HEK293 (cell line): ENCODE measurements around the gene CTNNA2.

Source experiments
- CTCF ChIA-PET: fragments of 350-600 bp; formaldehyde crosslinking; extraction: SDS; loops from one replicate; lab custom pipeline; 2021; ENCODE audit warnings: antibody characterized with exemption; lab: Yijun Ruan, JAX
- POLR2A ChIA-PET: fragments of 300-600 bp; formaldehyde crosslinking; extraction: SDS; loops from one replicate; lab custom pipeline; 2020; ENCODE audit warnings: antibody characterized with exemption, inconsistent platforms; lab: Yijun Ruan, JAX
- H3K27ac ChIP-seq: fragments of 200-500 bp; sonication (Bioruptor generic); 2 replicates; pipeline ENCODE4 v1.5.1; 2014; ENCODE audit warnings: low read depth, low read length, control low read depth, inconsistent platforms; ENCODE audit errors: extremely low read depth
- H3K36me3 ChIP-seq, 2 experiments: fragments of 200-500 bp in 1 of 2; sonication (Bioruptor generic) in 1 of 2; 1 replicate in 1 of 2; 2 replicates in 1 of 2; pipeline ENCODE4 v1.5.1; 2014 to 2017; ENCODE audit warnings: inconsistent platforms in 2 of 2, low read length in 2 of 2; ENCODE audit not compliant: control insufficient read depth in 2 of 2, insufficient read depth in 1 of 2
- H3K4me1 ChIP-seq: fragments of 200-500 bp; sonication (Bioruptor generic); 2 replicates; pipeline ENCODE4 v1.5.1; 2014; ENCODE audit warnings: mild to moderate bottlenecking, low read length, inconsistent platforms; ENCODE audit not compliant: control insufficient read depth, insufficient read depth
- H3K4me3 ChIP-seq: 2 replicates; pipeline ENCODE4 v1.5.1; 2011; ENCODE audit warnings: low read depth, mild to moderate bottlenecking, control low read depth, low read length, moderate library complexity
- H3K9me3 ChIP-seq: fragments of 200-500 bp; sonication (Bioruptor generic); 2 replicates; pipeline ENCODE4 v1.5.1; 2014; ENCODE audit warnings: low read depth, low read length, inconsistent platforms; ENCODE audit not compliant: control insufficient read depth, insufficient read depth
- GLI2 ChIP-seq: fragments of 450-650 bp; formaldehyde crosslinking; IDR thresholded peaks from 2 replicates; pipeline ENCODE4; 2017; ENCODE audit warnings: missing biosample characterization, missing genetic modification characterization, low read depth, borderline replicate concordance
- MEIS1 ChIP-seq: sonication (generic); formaldehyde crosslinking; IDR thresholded peaks from 2 replicates; pipeline ENCODE4 v1.8.1; 2022; ENCODE audit warnings: missing genetic modification reagents, mild to moderate bottlenecking, borderline replicate concordance
- PRDM10 ChIP-seq: fragments of 450-650 bp; formaldehyde crosslinking; IDR thresholded peaks from 2 replicates; pipeline ENCODE4 v1.5.1; 2016; ENCODE audit warnings: missing biosample characterization, missing genetic modification characterization
- REPIN1 ChIP-seq: fragments of 450-650 bp; formaldehyde crosslinking; IDR thresholded peaks from 2 replicates; pipeline ENCODE4 v1.5.1; 2017; ENCODE audit warnings: missing biosample characterization, missing genetic modification characterization, low read depth
- SCRT2 ChIP-seq: fragments of 450-650 bp; formaldehyde crosslinking; IDR thresholded peaks from 2 replicates; pipeline ENCODE4 v1.5.1; 2016; ENCODE audit warnings: missing biosample characterization, missing genetic modification characterization
- ZBTB17 ChIP-seq: fragments of 450-650 bp; formaldehyde crosslinking; IDR thresholded peaks from 2 replicates; pipeline ENCODE4 v1.5.1; 2016; ENCODE audit warnings: missing biosample characterization, missing genetic modification characterization
- ZFP3 ChIP-seq: fragments of 450-650 bp; formaldehyde crosslinking; IDR thresholded peaks from 2 replicates; pipeline ENCODE4 v1.5.1; 2016; ENCODE audit warnings: low read depth, missing biosample characterization, missing genetic modification characterization
- ZFP37 ChIP-seq: fragments of 450-650 bp; formaldehyde crosslinking; IDR thresholded peaks from 2 replicates; pipeline ENCODE4 v1.5.1; 2016; ENCODE audit warnings: missing biosample characterization, missing genetic modification characterization
- ZFP41 ChIP-seq: fragments of 450-650 bp; formaldehyde crosslinking; IDR thresholded peaks from 2 replicates; pipeline ENCODE4 v1.5.1; 2016; ENCODE audit warnings: missing biosample characterization, missing genetic modification characterization, borderline replicate concordance
- ZNF214 ChIP-seq: fragments of 450-650 bp; formaldehyde crosslinking; IDR thresholded peaks from 2 replicates; pipeline ENCODE4 v1.5.1; 2017; ENCODE audit warnings: missing biosample characterization, mild to moderate bottlenecking, missing genetic modification characterization, borderline replicate concordance
- ZNF248 ChIP-seq: fragments of 450-650 bp; formaldehyde crosslinking; IDR thresholded peaks from 2 replicates; pipeline ENCODE4 v1.5.1; 2017; ENCODE audit warnings: missing biosample characterization, missing genetic modification characterization
- ZNF354C ChIP-seq: fragments of 450-650 bp; formaldehyde crosslinking; IDR thresholded peaks from 2 replicates; pipeline ENCODE4 v1.5.1; 2016; ENCODE audit warnings: missing biosample characterization, missing genetic modification characterization, low read depth, borderline replicate concordance
- ZNF362 ChIP-seq: fragments of 450-650 bp; formaldehyde crosslinking; IDR thresholded peaks from 2 replicates; pipeline ENCODE4 v1.5.1; 2016; ENCODE audit warnings: missing biosample characterization, missing genetic modification characterization
- ZNF37A ChIP-seq: fragments of 450-650 bp; IDR thresholded peaks from 2 replicates; pipeline ENCODE4 v1.5.1; 2018; ENCODE audit warnings: missing biosample characterization, missing genetic modification characterization
- ZNF488 ChIP-seq: fragments of 450-650 bp; formaldehyde crosslinking; IDR thresholded peaks from 2 replicates; pipeline ENCODE4 v1.5.1; 2016; ENCODE audit warnings: missing biosample characterization, missing genetic modification characterization
- ZNF639 ChIP-seq: fragments of 450-650 bp; formaldehyde crosslinking; IDR thresholded peaks from 2 replicates; pipeline ENCODE4 v1.5.1; 2016; ENCODE audit warnings: missing biosample characterization, missing genetic modification characterization
- ZNF76 ChIP-seq: fragments of 450-650 bp; formaldehyde crosslinking; IDR thresholded peaks from 2 replicates; pipeline ENCODE4; 2016; ENCODE audit warnings: low read depth, missing biosample characterization, missing genetic modification characterization, borderline replicate concordance
- ZNF776 ChIP-seq: fragments of 450-650 bp; formaldehyde crosslinking; IDR thresholded peaks from 2 replicates; pipeline ENCODE4 v1.5.0; 2017; ENCODE audit warnings: missing biosample characterization, missing genetic modification characterization, borderline replicate concordance
- ZNF777 ChIP-seq: fragments of 450-650 bp; formaldehyde crosslinking; IDR thresholded peaks from 2 replicates; pipeline ENCODE4 v1.5.1; 2017; ENCODE audit warnings: missing biosample characterization, missing genetic modification characterization, borderline replicate concordance
- ZNF843 ChIP-seq: fragments of 450-650 bp; formaldehyde crosslinking; IDR thresholded peaks from 2 replicates; pipeline ENCODE4 v1.5.1; 2016; ENCODE audit warnings: missing biosample characterization, missing genetic modification characterization
- ZXDB ChIP-seq: fragments of 450-650 bp; formaldehyde crosslinking; IDR thresholded peaks from 2 replicates; pipeline ENCODE4 v1.5.1; 2016; ENCODE audit warnings: missing biosample characterization, missing genetic modification characterization

Gene CTNNA2

DNA sequence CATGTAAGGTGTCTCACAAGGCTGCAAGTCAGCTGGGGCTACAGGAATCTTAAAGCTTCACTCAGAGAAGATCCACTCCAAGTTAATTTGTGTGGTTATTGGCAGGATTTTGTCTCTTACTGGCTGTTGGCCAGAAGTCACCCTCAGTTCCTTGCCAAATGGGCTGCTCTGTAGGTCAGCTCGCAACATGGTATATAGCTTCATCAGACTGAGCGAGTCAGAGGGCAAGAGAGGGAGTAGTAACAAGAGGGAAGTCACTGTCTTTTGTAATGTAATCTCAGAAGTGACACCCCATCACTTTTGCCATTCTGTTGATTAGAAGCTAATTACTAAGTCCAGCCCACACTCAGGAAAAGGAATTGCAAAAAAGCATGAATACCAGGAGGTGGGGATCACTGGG lies 672.2 kb downstream of the CTNNA2 start:
- Histone ChIP-seq H3K27ac (no peak overlapping the region), H3K36me3 (no peaks in the 10 kb centered on the region), H3K4me1 (no peaks in the 10 kb centered on the region), H3K4me3 (no peak overlapping the region), H3K9me3 (no peaks in the 10 kb centered on the region)
- no peak for TF ChIP-seq PRDM10
- TF ChIP-seq GLI2 (tag by site-specific recombination) = no peak
- no peak for TF ChIP-seq ZBTB17
- CTCF ChIA-PET = interaction anchor here (0.7 kb wide), 1 partner anchor 31 kb away, joined by 7 read pairs; no protein-coding TSS in a partner anchor
- POLR2A ChIA-PET = no interaction called here

GRCh38 chr2:80186262-80186661 lies 673.4 kb downstream of the CTNNA2 start:
- no peaks in the 10 kb centered on the region for H3K9me3 ChIP-seq
- no peak overlapping the region for H3K4me3 ChIP-seq
- no peaks in the 10 kb centered on the region for H3K36me3 ChIP-seq
- no peak overlapping the region for H3K27ac ChIP-seq
- H3K4me1 ChIP-seq = no peaks in the 10 kb centered on the region
- CTCF ChIA-PET = interaction anchor here (0.6 kb wide), 1 partner anchor 562 kb away, joined by 4 read pairs; no protein-coding TSS in a partner anchor
- TF ChIP-seq SCRT2 (no peak), ZFP41 (tag by site-specific recombination) (no peak), MEIS1 (CRISPR knock-in tag) (no peak), ZFP3 (tag by site-specific recombination) (no peak), ZNF843 (tag by site-specific recombination) (no peak), ZNF37A (no peak), ZXDB (tag by site-specific recombination) (no peak), ZNF354C (tag by site-specific recombination) (no peak), REPIN1 (tag by site-specific recombination) (no peak), ZNF777 (tag by site-specific recombination) (no peak), ZNF214 (tag by site-specific recombination) (no peak), ZNF362 (tag by site-specific recombination) (no peak), ZNF76 (no peak), ZNF248 (tag by site-specific recombination) (no peak), ZFP37 (tag by site-specific recombination) (no peak), ZNF776 (tag by site-specific recombination) (no peak), ZNF639 (no peak), ZNF488 (tag by site-specific recombination) (no peak)
- POLR2A ChIA-PET = no interaction called here
